Measurements from ENCODE around the gene FILIP1L. TPM values are rescaled to one million over a fixed set of nuclear protein-coding genes. Genes with fewer than 3 reads are reported as not detected.
A peak's percentile ranks its signal among the peaks of the same experiment; 100 is the strongest.

Gene FILIP1L
- total and polyA plus RNA-seq, 2 of the 13 experiments (the other 11 are each of a cell fraction or from before 2014, with no cell fraction given), result 8.1 to 187 TPM

- no peak overlapping the region for H3K27ac ChIP-seq (ENCODE audit: extremely low read length, insufficient read depth, low read length)
- ChIA-PET POLR2A (interaction anchor here (1.1 to 2.4 kb wide), 4 partner anchors 18 to 181 kb away, joined by 3 to 18 read pairs (median 6); no protein-coding TSS in a partner anchor), CTCF (ENCODE audit: low intra/inter-chr PET ratio, low total read pairs) (no interaction called here)
- no peak overlapping the region for H3K4me3 ChIP-seq (replicated peaks in 1 of 3; ENCODE audit: insufficient read depth in 1 of 3, low read depth in 2 of 3, low read length in 3 of 3)
- DNase-seq (ENCODE audit: low spot score), result no peak
- no peak for ATAC-seq
- no peaks in the 10 kb centered on the region for H3K79me2 ChIP-seq (ENCODE audit: insufficient read depth, low read length)
- peaks cover 50% of the 10 kb centered on the region for H3K4me1 ChIP-seq (ENCODE audit: insufficient read depth, low read length)
- H4K20me1 ChIP-seq (ENCODE audit: insufficient read depth, low read length), result no peaks in the 10 kb centered on the region
- no peak for FAIRE-seq
- no TSS peak for BruUV-seq (replicated peaks)
- intact Hi-C loops (cut with micrococcal nuclease; ENCODE audit: unreplicated experiment) (no loop called here), in situ Hi-C loops (cut with HindIII; ENCODE audit: extremely low pct_ligation_motif_present, low pct_unique_long_range_greater_than_20kb) (no loop called here)
- no peaks in the 10 kb centered on the region for H3K27me3 ChIP-seq (ENCODE audit: control insufficient read depth in 1 of 2, insufficient read depth in 2 of 2, low read length in 2 of 2)
- H3K36me3 ChIP-seq (replicated peaks in 1 of 2; ENCODE audit: control insufficient read depth in 1 of 2, insufficient read depth in 2 of 2, low read length in 2 of 2), result no peaks in the 10 kb centered on the region
- H3K9ac ChIP-seq (ENCODE audit: insufficient read depth, low read depth, low read length), result no peak overlapping the region
- H3K4me2 ChIP-seq (ENCODE audit: low read depth, low read length), result no peak overlapping the region
- 97% methylated on average over 3 of the region's 3 CpGs for WGBS (ENCODE audit: low lambda C conversion rate)
- H2AFZ ChIP-seq (ENCODE audit: low read length), result no peak overlapping the region
- no peaks in the 10 kb centered on the region for H3K9me3 ChIP-seq (ENCODE audit: low read length)
- 0 out of 2 replicates have a peak, but pooled peaks have one; percentile 11 for TF ChIP-seq NFIC (IDR thresholded peaks at IDR 0.05; ENCODE audit: low read length)
- TF ChIP-seq DMTF1 (CRISPR knock-in tag; IDR thresholded peaks at IDR 0.05), result no peak
- no peak for TF ChIP-seq ZNF614 (CRISPR knock-in tag; IDR thresholded peaks at IDR 0.05; ENCODE audit: borderline replicate concordance)
- no peak for TF ChIP-seq YY1 (IDR thresholded peaks at IDR 0.05; ENCODE audit: insufficient read depth, insufficient replicate concordance, low read depth, low read length)
- TF ChIP-seq SMAD9 (CRISPR knock-in tag; IDR thresholded peaks at IDR 0.05), result no peak
These were observed 219.1 kb downstream of the FILIP1L start for GRCh38 chr3:99895131-99895696.

- H3K9me3 ChIP-seq (ENCODE audit: low read length), result no peaks in the 10 kb centered on the region
- FAIRE-seq, result no peak
- POLR2A ChIA-PET, result interaction anchor here (0.7 kb wide), 1 partner anchor 33 kb away, joined by 3 read pairs; no protein-coding TSS in a partner anchor
- no peaks in the 10 kb centered on the region for H4K20me1 ChIP-seq (ENCODE audit: insufficient read depth, low read length)
- no peak overlapping the region for H3K4me2 ChIP-seq (ENCODE audit: low read depth, low read length)
- H3K36me3 ChIP-seq (replicated peaks in 1 of 2; ENCODE audit: control insufficient read depth in 1 of 2, insufficient read depth in 2 of 2, low read length in 2 of 2), result no peaks in the 10 kb centered on the region
- no peak overlapping the region for H2AFZ ChIP-seq (ENCODE audit: low read length)
- BruUV-seq (replicated peaks), result no TSS peak
- no peaks in the 10 kb centered on the region for H3K27me3 ChIP-seq (ENCODE audit: control insufficient read depth in 1 of 2, insufficient read depth in 2 of 2, low read length in 2 of 2)
- in situ Hi-C loops (cut with HindIII; ENCODE audit: extremely low pct_ligation_motif_present, low pct_unique_long_range_greater_than_20kb), result no loop called here
- no peak for TF ChIP-seq ZNF605 (CRISPR knock-in tag; IDR thresholded peaks at IDR 0.05)
- no peak for TF ChIP-seq RNF219 (CRISPR knock-in tag; IDR thresholded peaks at IDR 0.05)
- no peak for TF ChIP-seq ZNF703 (CRISPR knock-in tag; IDR thresholded peaks at IDR 0.05; ENCODE audit: borderline replicate concordance)
- no peak for TF ChIP-seq ZNF547 (CRISPR knock-in tag; IDR thresholded peaks at IDR 0.05)
- TF ChIP-seq, protein P1, sequence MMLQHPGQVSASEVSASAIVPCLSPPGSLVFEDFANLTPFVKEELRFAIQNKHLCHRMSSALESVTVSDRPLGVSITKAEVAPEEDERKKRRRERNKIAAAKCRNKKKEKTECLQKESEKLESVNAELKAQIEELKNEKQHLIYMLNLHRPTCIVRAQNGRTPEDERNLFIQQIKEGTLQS (CRISPR knock-in tag; IDR thresholded peaks at IDR 0.05), result no peak
- TF ChIP-seq ZNF644 (CRISPR knock-in tag; IDR thresholded peaks at IDR 0.05; ENCODE audit: low read depth), result peak; percentile 53
- no peak for TF ChIP-seq SMAD9 (CRISPR knock-in tag; IDR thresholded peaks at IDR 0.05)
- no peak for TF ChIP-seq ZNF7 (CRISPR knock-in tag; IDR thresholded peaks at IDR 0.05)
- TF ChIP-seq BHLHE40 (IDR thresholded peaks at IDR 0.05; ENCODE audit: low read length), result no peak
- peaks cover 37% of the 10 kb centered on the region for H3K4me1 ChIP-seq (ENCODE audit: insufficient read depth, low read length)
- DNase-seq (ENCODE audit: low spot score), result no peak
- no peak overlapping the region for H3K27ac ChIP-seq (ENCODE audit: extremely low read length, insufficient read depth, low read length)
- peak; percentile 66 for ATAC-seq
- CTCF ChIA-PET (ENCODE audit: low intra/inter-chr PET ratio, low total read pairs), result no interaction called here
- intact Hi-C loops (cut with micrococcal nuclease; ENCODE audit: unreplicated experiment), result no loop called here
- H3K4me3 ChIP-seq (replicated peaks in 1 of 3; ENCODE audit: insufficient read depth in 1 of 3, low read depth in 2 of 3, low read length in 3 of 3), result no peak overlapping the region
- no peaks in the 10 kb centered on the region for H3K79me2 ChIP-seq (ENCODE audit: insufficient read depth, low read length)
- no peak overlapping the region for H3K9ac ChIP-seq (ENCODE audit: insufficient read depth, low read depth, low read length)
These were observed 222.0 kb downstream of the FILIP1L start for GRCh38 chr3:99892332-99892731.

Data from HepG2 (cell line).